Fibroblast of skin of left biceps (primary cell): ENCODE results near the gene NCKAP5L.
"Not testable (repeated sequence)": the region's sequence is repeated elsewhere in the genome, so short reads cannot be mapped to it uniquely, and the experiment has no call there.

ENCODE experiments used
- DNase-seq, 2 experiments: peaks; one replicate each; pipeline ENCODE4 v3.0.0-alpha.2; 2013; ENCODE audit warnings: low read depth in 2 of 2

NCKAP5L gene

GRCh38 chr12:49779581-49779980, 48.6 kb downstream of the NCKAP5L start:
- DNase-seq, result no peak

GRCh38 chr12:49777800-49778748, 50.1 kb downstream of the NCKAP5L start:
- no peak for DNase-seq

- DNase-seq, result no peak
Observed at GRCh38 chr12:49777341-49777740, 50.9 kb downstream of the NCKAP5L start.

- DNase-seq, result no peak
Observed at GRCh38 chr12:49776858-49777257, 51.4 kb downstream of the NCKAP5L start.

GRCh38 chr12:49776413-49776812, 51.8 kb downstream of the NCKAP5L start:
- DNase-seq, result peak; percentile 46

GRCh38 chr12:49773102-49773501, 55.1 kb downstream of the NCKAP5L start:
- not testable (repeated sequence) for DNase-seq

- DNase-seq, result no peak
Observed at GRCh38 chr12:49767333-49767732, 60.9 kb downstream of the NCKAP5L start.

- no peak for DNase-seq
Observed at GRCh38 chr12:49766115-49766455, 62.1 kb downstream of the NCKAP5L start.

GRCh38 chr12:49764126-49764525, 64.1 kb downstream of the NCKAP5L start:
- no peak for DNase-seq

GRCh38 chr12:49763006-49763591, 65.1 kb downstream of the NCKAP5L start:
- DNase-seq, result no peak

GRCh38 chr12:49762468-49762847, 65.8 kb downstream of the NCKAP5L start:
- DNase-seq, result no peak

- DNase-seq, result no peak
Observed at GRCh38 chr12:49761677-49762467, 66.3 kb downstream of the NCKAP5L start.

GRCh38 chr12:49750996-49751393, 77.2 kb downstream of the NCKAP5L start:
- DNase-seq, result no peak

GRCh38 chr12:49750027-49750995, 77.9 kb downstream of the NCKAP5L start:
- peak; percentile 36 to 45 for DNase-seq

GRCh38 chr12:49748800-49749199, 79.4 kb downstream of the NCKAP5L start:
- no peak for DNase-seq

GRCh38 chr12:49748306-49748705, 79.9 kb downstream of the NCKAP5L start:
- DNase-seq, result no peak

GRCh38 chr12:49744363-49744885, 83.8 kb downstream of the NCKAP5L start:
- DNase-seq, result no peak

GRCh38 chr12:49741882-49742620, 86.2 kb downstream of the NCKAP5L start:
- DNase-seq, result peak; percentile 24 to 31
